Karpas-422 (cell line): Measurements from ENCODE around the gene SLC22A9. TPM values are rescaled to one million over a fixed set of nuclear protein-coding genes. Genes with fewer than 3 reads are reported as not detected.
"Not testable (repeated sequence)": the region's sequence is repeated elsewhere in the genome, so short reads cannot be mapped to it uniquely, and the experiment has no call there.

Source experiments
- DNase-seq: peaks from one replicate; pipeline ENCODE4 v3.0.0-alpha.2; 2015
- H2AFZ ChIP-seq: fragments of 200-600 bp; sonication (generic); 2 replicates; pipeline ENCODE4 v1.6.1; 2014; ENCODE audit warnings: antibody characterized with exemption, low read length, mixed read lengths
- H3K27ac ChIP-seq: fragments of 200-600 bp; sonication (generic); 2 replicates; pipeline ENCODE4 v1.5.1; 2014; ENCODE audit warnings: mild to moderate bottlenecking, low read length, moderate library complexity
- H3K27me3 ChIP-seq: fragments of 200-600 bp; sonication (generic); 2 replicates; pipeline ENCODE4 v1.6.1; 2014; ENCODE audit warnings: low read length, mixed read lengths
- H3K36me3 ChIP-seq: fragments of 200-600 bp; sonication (generic); 2 replicates; pipeline ENCODE4 v1.6.1; 2014; ENCODE audit warnings: low read length, mixed read lengths; ENCODE audit not compliant: insufficient read depth
- H3K4me1 ChIP-seq: fragments of 200-600 bp; sonication (generic); 2 replicates; pipeline ENCODE4 v1.6.1; 2014; ENCODE audit warnings: mild to moderate bottlenecking, low read length, mixed read lengths
- H3K4me2 ChIP-seq: fragments of 200-600 bp; sonication (generic); 2 replicates; pipeline ENCODE4 v1.6.1; 2014; ENCODE audit warnings: low read length, low read depth, mild to moderate bottlenecking; ENCODE audit not compliant: poor library complexity, severe bottlenecking
- H3K4me3 ChIP-seq: fragments of 200-600 bp; sonication (generic); 2 replicates; pipeline ENCODE4 v1.5.1; 2014; ENCODE audit warnings: mild to moderate bottlenecking, antibody characterized with exemption, low read length, mixed read lengths
- H3K79me2 ChIP-seq: fragments of 200-600 bp; sonication (generic); 2 replicates; pipeline ENCODE4 v1.6.1; 2014; ENCODE audit warnings: mild to moderate bottlenecking, low read length, mixed read lengths
- H3K9ac ChIP-seq: fragments of 200-600 bp; sonication (generic); 2 replicates; pipeline ENCODE4 v1.6.0; 2014; ENCODE audit warnings: low read length
- H3K9me2 ChIP-seq: fragments of 200-600 bp; sonication (generic), shearing (Covaris generic); replicated peaks from 2 replicates; pipeline ENCODE4 v1.6.0; 2014; ENCODE audit warnings: mild to moderate bottlenecking, low read length, moderate library complexity; ENCODE audit not compliant: insufficient read depth
- H3K9me3 ChIP-seq: fragments of 300-700, 200-600 bp; sonication (generic); 2 replicates; pipeline ENCODE4 v1.6.1; 2014; ENCODE audit warnings: low read length, mixed read lengths
- H4K20me1 ChIP-seq: fragments of 200-600 bp; sonication (generic); 2 replicates; pipeline ENCODE4 v1.6.1; 2014; ENCODE audit warnings: mild to moderate bottlenecking, antibody characterized with exemption, low read length, low read depth; ENCODE audit not compliant: insufficient read depth
- total RNA-seq: library from RNA; depleted of rRNA; stranded (reverse); fragments of >200 nt; shearing (Covaris generic); gene quantifications from 2 replicates; pipeline ENCODE4 v1.2.3, GENCODE V29; 2014; ENCODE audit warnings: low replicate concordance; rRNA removed

The SLC22A9 gene
- not detected in 2 replicates for total RNA-seq

GRCh38 chr11:63369165-63369970, at the start of gene SLC22A9:
SLC22A9 (plus strand) TSS chr11:63369785; CDS start chr11:63370057, 272 bp downstream.
- H3K9me2 ChIP-seq: no peaks in the 10 kb centered on the region
- no peaks in the 10 kb centered on the region for H3K27me3 ChIP-seq
- H4K20me1 ChIP-seq: no peaks in the 10 kb centered on the region
- no peaks in the 10 kb centered on the region for H3K4me1 ChIP-seq
- no peak for DNase-seq
- no peaks in the 10 kb centered on the region for H3K9me3 ChIP-seq
- no peak within 1 kb of the TSS for H3K4me3 ChIP-seq
- H3K79me2 ChIP-seq: no peaks in the 10 kb centered on the region
- no peak within 1 kb of the TSS for H3K9ac ChIP-seq
- no peak within 1 kb of the TSS for H3K27ac ChIP-seq
- H3K36me3 ChIP-seq: no peaks in the 10 kb centered on the region
- H3K4me2 ChIP-seq: no peak within 1 kb of the TSS
- no peak within 1 kb of the TSS for H2AFZ ChIP-seq

DNA sequence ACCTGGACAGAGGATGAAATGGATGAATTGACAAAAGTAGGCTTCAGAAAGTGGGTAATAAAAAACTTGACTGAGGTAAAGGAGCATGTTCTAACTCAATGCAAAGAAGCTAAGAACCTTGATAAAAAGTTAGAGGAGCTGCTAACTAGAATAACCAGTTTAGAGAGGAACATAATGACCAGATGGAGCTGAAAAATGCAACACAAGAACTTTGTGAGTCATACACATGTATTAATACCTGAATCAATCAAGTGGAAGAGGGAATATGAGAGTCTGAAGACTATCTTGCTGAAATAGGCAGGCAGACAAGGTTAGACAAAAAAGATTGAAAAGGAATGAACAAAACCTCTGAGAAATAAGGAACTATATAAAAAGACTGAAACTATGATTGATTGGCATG, 47.9 kb upstream of the SLC22A9 start:
- Histone ChIP-seq H2AFZ (no peak overlapping the region), H3K9ac (no peak overlapping the region), H4K20me1 (no peaks in the 10 kb centered on the region), H3K4me2 (no peak overlapping the region), H3K27ac (no peak overlapping the region), H3K4me3 (no peak overlapping the region), H3K36me3 (no peaks in the 10 kb centered on the region), H3K9me3 (no peaks in the 10 kb centered on the region), H3K4me1 (no peaks in the 10 kb centered on the region), H3K27me3 (no peaks in the 10 kb centered on the region), H3K9me2 (no peaks in the 10 kb centered on the region), H3K79me2 (no peaks in the 10 kb centered on the region)
- no peak for DNase-seq

DNA sequence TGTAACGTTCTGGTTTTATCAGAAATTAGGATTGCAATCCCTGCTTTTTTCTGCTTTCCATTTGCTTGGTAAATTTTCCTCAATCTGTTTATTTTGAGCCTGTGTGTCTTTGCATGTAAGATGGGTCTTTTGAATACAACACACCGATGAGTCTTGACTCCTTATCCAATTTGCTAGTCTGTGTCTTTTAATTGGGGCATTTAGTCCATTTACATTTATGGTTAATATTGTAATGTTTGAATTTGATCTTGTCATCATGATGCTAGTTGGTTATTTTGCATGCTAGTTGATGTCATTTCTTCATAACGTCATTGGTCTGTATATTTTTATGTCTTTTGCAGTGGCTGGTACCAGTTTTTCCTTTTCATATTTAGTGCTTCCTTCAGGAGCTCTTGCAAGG, 34.5 kb upstream of the SLC22A9 start:
- H3K79me2 ChIP-seq, H2AFZ ChIP-seq, H3K9me2 ChIP-seq, H3K4me1 ChIP-seq, H3K9me3 ChIP-seq, H3K4me2 ChIP-seq, H3K27me3 ChIP-seq, H4K20me1 ChIP-seq, H3K9ac ChIP-seq, H3K27ac ChIP-seq, H3K4me3 ChIP-seq, H3K36me3 ChIP-seq, DNase-seq: not testable (repeated sequence)

GRCh38 chr11:63337070-63337469, 32.5 kb upstream of the SLC22A9 start:
- Histone ChIP-seq H3K4me1 (no peaks in the 10 kb centered on the region), H3K36me3 (no peaks in the 10 kb centered on the region), H4K20me1 (no peaks in the 10 kb centered on the region), H3K27ac (no peak overlapping the region), H3K9me2 (no peaks in the 10 kb centered on the region), H3K79me2 (no peaks in the 10 kb centered on the region), H2AFZ (no peak overlapping the region), H3K9me3 (no peaks in the 10 kb centered on the region), H3K4me2 (no peak overlapping the region), H3K27me3 (no peaks in the 10 kb centered on the region), H3K9ac (no peak overlapping the region), H3K4me3 (no peak overlapping the region)
- DNase-seq: no peak

DNA sequence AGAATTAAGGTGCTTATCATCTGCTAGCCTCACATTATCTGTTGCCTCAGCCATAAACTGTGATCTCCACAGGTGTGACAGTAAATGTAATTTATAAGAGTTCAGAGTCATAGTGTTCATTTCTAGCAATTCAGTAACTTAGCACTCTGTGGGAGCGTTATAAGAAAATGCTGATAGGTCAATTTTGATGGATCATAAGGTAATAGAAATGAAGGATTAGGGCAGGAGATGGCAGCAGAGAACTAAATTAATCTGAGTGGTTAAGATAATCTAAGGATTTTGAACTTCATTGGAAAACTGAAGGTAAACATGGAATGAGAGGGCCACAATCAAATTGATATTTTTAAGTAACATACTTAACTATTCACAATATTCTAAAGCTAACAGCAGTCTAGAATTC, 26.5 kb upstream of the SLC22A9 start:
- no peaks in the 10 kb centered on the region for H3K36me3 ChIP-seq
- H4K20me1 ChIP-seq: no peaks in the 10 kb centered on the region
- no peak overlapping the region for H3K4me3 ChIP-seq
- no peaks in the 10 kb centered on the region for H3K9me3 ChIP-seq
- H3K9me2 ChIP-seq: no peaks in the 10 kb centered on the region
- no peaks in the 10 kb centered on the region for H3K27me3 ChIP-seq
- no peak overlapping the region for H3K4me2 ChIP-seq
- H3K79me2 ChIP-seq: no peaks in the 10 kb centered on the region
- no peaks in the 10 kb centered on the region for H3K4me1 ChIP-seq
- no peak for DNase-seq
- no peak overlapping the region for H2AFZ ChIP-seq
- no peak overlapping the region for H3K27ac ChIP-seq
- H3K9ac ChIP-seq: no peak overlapping the region

GRCh38 chr11:63352144-63352543, 17.4 kb upstream of the SLC22A9 start:
- Histone ChIP-seq H2AFZ (no peak overlapping the region), H3K9ac (no peak overlapping the region), H3K27me3 (no peaks in the 10 kb centered on the region), H3K27ac (no peak overlapping the region), H3K4me2 (no peak overlapping the region), H3K36me3 (no peaks in the 10 kb centered on the region), H3K9me3 (no peaks in the 10 kb centered on the region), H4K20me1 (no peaks in the 10 kb centered on the region), H3K79me2 (no peaks in the 10 kb centered on the region), H3K4me1 (no peaks in the 10 kb centered on the region), H3K9me2 (no peaks in the 10 kb centered on the region), H3K4me3 (no peak overlapping the region)
- DNase-seq: no peak

DNA sequence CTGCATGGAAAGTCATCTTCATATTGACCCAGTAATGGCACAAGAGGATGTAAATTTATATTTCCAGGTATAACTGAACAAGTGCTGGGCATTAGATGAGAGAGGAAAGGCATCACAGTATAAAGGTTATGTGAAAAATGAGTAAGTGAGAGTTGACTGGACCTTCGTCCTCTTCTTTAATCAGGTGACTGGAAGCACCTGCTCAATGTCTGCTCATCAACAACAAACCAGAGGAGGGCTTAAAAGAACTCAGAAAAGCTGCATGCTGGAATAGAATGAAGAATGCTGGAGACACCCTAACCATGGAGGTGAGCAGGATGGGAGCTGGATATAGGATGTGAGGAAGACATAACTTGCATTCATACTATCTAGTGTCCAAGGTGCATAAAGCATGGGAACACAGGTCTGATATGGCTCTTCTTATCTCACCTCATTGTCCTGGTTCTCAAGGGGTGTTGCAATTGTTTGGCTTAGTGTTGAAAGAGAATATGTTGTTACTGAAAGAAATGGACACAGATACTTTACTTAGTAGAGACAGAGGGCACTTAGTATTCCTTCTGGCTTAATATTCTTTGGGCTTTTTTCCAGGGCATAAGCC, 7.3 kb upstream of the SLC22A9 start:
- no peaks in the 10 kb centered on the region for H3K36me3 ChIP-seq
- H2AFZ ChIP-seq: no peak overlapping the region
- no peaks in the 10 kb centered on the region for H3K79me2 ChIP-seq
- H3K27ac ChIP-seq: no peak overlapping the region
- no peaks in the 10 kb centered on the region for H3K9me3 ChIP-seq
- H3K27me3 ChIP-seq: no peaks in the 10 kb centered on the region
- no peaks in the 10 kb centered on the region for H3K9me2 ChIP-seq
- no peaks in the 10 kb centered on the region for H3K4me1 ChIP-seq
- no peaks in the 10 kb centered on the region for H4K20me1 ChIP-seq
- no peak overlapping the region for H3K9ac ChIP-seq
- H3K4me2 ChIP-seq: no peak overlapping the region
- H3K4me3 ChIP-seq: no peak overlapping the region
- no peak for DNase-seq

DNA sequence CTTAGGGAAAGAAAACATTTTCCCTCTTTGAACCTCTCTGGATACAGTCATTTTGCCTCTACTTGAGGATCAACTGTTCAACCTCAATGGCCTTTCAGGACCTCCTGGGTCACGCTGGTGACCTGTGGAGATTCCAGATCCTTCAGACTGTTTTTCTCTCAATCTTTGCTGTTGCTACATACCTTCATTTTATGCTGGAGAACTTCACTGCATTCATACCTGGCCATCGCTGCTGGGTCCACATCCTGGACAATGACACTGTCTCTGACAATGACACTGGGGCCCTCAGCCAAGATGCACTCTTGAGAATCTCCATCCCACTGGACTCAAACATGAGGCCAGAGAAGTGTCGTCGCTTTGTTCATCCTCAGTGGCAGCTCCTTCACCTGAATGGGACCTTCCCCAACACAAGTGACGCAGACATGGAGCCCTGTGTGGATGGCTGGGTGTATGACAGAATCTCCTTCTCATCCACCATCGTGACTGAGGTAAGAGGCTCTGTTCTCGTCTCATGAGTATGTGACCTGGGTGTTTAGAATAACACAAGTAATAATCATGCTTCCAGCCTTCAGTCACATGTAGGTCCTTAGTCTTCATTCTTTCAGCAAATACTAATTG, 495 bp downstream of the SLC22A9 start:
- Histone ChIP-seq H3K9me2 (no peaks in the 10 kb centered on the region), H3K9me3 (no peaks in the 10 kb centered on the region), H3K9ac (no peak overlapping the region), H4K20me1 (no peaks in the 10 kb centered on the region), H3K4me3 (no peak overlapping the region), H2AFZ (no peak overlapping the region), H3K27ac (no peak overlapping the region), H3K4me2 (no peak overlapping the region), H3K4me1 (no peaks in the 10 kb centered on the region), H3K27me3 (no peaks in the 10 kb centered on the region), H3K36me3 (no peaks in the 10 kb centered on the region), H3K79me2 (no peaks in the 10 kb centered on the region)
- DNase-seq: no peak
